ENCODE results near the gene SDE2.
A peak's percentile ranks its signal among the peaks of the same experiment; 100 is the strongest.
"Not testable (repeated sequence)": the region's sequence is repeated elsewhere in the genome, so short reads cannot be mapped to it uniquely, and the experiment has no call there.

The SDE2 gene

DNA sequence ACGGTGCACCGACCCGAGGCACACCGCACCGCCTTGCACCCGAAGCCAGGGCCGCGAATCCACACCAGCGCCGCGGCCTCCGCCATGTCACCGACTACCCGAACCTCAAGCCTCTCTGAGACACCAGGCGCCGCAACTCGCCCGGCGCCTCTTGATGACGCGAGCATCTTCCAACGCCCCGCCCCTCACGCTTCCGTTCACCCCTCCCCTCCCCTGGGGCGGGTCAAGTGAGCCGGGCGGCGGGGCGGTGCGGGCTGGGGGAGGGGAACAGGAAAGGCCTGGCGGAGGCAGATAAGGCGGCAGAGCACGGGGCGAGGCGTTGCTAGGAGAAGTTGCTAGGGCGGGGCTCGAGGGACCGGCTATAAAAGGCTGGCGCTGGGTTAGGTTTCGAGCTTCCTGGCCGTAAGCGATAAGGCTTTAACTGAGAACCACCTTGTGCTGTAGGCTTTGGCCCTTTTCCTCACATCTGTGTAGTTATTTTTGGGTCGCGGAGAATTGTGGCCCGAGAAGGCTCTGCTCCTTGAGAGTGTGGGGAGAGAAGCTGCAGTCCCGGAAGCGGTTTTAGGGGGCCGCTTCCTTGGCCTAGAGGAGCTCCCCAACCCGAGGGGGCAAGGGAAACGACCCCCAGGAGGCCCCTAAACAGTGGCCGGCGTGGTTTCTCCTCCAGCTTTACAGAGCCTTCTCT is at the start of gene SDE2:
Gene SDE2 (minus strand): TSS at position 117 of the 685 bp plus-strand sequence. CDS start 31 bp downstream, at position 86.
- peak; percentile 94 for DNase-seq

DNA sequence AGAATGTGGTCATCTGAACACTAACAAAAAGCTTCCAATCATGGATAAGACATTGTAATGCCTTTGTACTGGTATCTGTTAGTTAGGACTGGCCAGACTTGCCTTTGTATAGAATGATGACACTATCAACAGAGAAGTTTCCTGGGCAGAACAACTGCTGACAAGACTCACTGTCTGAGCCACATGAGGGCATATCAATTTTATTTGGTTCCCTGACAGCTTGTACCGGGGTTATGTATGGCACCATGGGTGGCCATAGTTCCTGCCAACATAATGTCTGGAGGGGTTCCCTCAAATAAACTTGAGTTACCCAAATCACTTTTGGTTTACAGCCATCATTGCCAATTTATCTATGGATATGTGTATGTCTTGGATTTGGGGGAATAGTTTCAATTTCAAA is 49.7 kb upstream of the SDE2 start:
- no peak for DNase-seq

DNA sequence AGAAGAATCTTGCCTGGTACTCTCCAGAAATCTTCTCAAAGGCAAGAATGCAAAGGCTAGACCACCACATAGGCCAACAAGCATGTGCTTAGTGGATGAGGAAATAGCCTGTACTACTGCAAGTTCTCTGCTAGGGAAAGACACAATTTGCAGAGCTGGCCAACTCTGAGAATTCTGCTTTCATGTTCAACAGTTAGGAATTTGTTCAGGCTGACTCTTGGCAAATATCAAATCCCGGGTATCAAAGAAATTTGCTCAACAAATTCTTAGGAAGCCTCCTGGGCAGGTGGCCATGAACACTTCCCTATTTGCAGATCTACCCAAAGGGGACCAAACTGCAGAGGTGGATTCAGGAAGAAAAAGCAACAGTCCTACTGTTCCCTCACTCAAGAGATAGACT is 48.4 kb upstream of the SDE2 start:
- no peak for DNase-seq

- DNase-seq, result no peak
Observed at GRCh38 chr1:226046240-226046639, 47.1 kb upstream of the SDE2 start.

DNA sequence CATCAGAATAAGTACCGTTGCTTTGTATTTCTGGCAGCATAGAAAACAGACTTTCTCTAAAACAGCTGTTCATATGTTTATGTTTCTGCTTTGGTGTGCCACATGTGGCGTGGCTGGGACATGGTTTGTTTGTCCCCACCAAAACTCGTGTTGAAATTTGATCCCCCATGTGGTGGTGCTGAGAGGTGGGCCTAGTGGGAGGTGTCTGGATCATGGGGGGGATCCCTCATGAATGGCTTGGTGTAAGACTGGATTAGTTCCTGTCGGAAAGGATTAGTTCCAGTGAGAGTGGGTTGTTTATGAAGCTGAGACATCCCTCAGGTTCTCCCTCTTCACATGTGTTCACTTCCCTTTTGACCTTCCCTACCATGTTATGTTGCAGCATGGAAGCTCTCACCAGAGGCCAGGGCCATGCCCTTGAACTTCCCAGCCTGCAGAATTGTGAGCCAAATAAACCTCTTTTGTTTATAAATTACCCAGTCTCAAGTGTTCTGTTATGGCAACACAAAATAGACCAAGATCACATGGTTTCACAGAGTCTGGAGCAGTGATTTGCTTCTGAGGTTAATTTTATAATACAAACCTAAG is 45.5 kb upstream of the SDE2 start:
- no peak for DNase-seq

GRCh38 chr1:226041419-226041818 is 42.3 kb upstream of the SDE2 start:
- no peak for DNase-seq

DNA sequence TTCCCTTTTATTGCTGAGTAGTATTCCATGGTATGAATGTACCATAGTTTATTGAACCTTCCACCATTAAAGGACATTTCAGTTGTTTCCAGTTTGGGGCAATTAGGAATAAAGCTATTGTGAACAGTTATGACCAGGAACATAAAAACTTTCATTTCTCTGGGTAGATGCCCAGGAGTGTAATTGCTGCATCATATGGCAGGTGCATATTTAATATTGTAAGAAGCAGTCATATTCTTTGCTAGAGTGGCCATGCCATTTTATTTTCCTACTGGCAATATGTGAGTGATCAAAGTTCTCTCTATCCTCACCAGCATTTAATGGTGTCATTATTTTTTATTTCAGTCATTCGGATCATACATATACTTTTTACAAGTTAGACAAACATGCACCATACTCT is 39.5 kb upstream of the SDE2 start:
- no peak for DNase-seq

GRCh38 chr1:226035915-226036314 is 36.8 kb upstream of the SDE2 start:
- no peak for DNase-seq

DNA sequence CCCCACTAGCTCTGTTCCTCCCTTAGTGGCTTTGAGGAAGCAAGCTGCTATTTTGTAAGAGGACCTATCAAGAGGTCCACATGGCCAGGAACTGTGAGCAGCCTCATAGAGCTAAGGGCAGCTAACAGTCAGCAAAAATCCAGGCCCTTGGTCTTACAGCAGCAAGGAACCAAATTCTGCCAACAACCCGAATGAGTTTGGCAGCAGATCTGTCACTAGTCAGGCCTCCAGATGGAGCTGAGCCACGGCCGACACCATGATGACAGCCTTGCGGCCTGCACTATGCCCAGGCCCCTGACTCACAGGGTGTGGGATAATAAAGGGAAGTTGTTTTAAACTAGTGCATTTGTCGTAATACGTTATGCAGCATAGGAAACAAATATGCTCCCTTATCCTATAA is 35.3 kb upstream of the SDE2 start:
- peak; percentile 97 for DNase-seq

DNA sequence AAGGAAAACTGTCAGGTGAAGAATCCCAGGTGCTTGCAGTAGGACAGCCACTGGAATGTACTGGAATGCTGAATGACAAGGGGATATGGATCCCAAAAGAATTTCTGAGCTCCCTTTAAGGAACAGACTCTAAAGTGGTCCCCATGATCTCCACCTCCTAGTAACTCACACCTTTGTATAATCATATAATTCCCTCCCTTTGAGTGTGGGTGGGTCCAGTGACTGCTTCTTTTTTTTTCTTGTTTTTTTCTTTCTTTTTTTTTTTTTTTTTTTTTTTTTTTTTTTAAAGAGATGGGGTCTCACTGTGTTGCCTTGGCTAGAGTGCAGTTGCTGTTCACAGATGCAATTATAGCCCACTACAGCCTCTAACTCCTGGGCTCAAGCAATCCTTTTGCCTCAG is 34.8 kb upstream of the SDE2 start:
- DNase-seq, result no peak

- DNase-seq, result no peak
Observed at GRCh38 chr1:226033582-226033981, 34.4 kb upstream of the SDE2 start.

- no peak for DNase-seq
Observed at GRCh38 chr1:226029568-226030225, 30.6 kb upstream of the SDE2 start.

DNA sequence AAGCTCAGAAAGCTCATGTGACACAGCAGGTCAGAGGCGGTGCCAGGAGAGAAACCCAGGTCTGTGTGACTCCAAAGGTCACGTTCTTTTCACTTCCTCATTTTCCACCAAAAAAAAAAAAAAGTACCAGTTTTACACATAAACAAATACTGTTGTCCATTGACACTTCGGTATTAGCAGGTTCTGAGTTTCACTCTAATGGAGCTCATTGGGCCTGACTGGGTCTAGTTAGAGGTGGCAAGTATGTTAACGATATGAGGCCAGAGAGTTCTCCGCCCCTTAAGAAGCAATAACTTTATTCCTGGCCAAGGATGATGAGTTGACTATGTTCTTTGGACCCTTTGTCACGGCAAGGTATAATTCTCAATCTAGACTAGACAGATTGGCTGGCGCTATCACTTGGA is 30.0 kb upstream of the SDE2 start:
- no peak for DNase-seq

- no peak for DNase-seq
Observed at GRCh38 chr1:226027538-226028217, 28.5 kb upstream of the SDE2 start.

- DNase-seq, result no peak
Observed at GRCh38 chr1:226026833-226027232, 27.7 kb upstream of the SDE2 start.

GRCh38 chr1:226023735-226024134 is 24.6 kb upstream of the SDE2 start:
- DNase-seq, result no peak

GRCh38 chr1:226021801-226022200 is 22.7 kb upstream of the SDE2 start:
- no peak for DNase-seq

GRCh38 chr1:226021401-226021800 is 22.3 kb upstream of the SDE2 start:
- DNase-seq, result no peak

DNA sequence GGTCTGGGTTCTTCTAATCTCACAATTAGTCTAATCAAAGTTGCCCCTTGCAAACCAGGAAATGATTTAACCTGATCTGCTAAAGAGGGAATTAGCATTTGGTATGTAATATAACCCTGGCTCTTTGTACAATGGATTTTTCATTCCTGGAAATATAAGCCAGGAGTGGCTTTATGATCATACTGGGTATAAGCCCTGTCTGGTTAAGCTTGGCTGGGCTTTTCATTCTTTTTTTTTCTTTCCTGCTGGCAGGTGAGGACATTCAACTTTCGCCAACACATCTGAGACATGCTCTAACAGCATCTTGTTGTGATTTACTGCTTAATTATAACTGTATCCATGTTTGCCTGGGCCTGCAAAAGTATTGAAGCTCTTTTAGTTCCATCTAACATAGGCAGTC is 20.4 kb upstream of the SDE2 start:
- DNase-seq, result no peak

DNA sequence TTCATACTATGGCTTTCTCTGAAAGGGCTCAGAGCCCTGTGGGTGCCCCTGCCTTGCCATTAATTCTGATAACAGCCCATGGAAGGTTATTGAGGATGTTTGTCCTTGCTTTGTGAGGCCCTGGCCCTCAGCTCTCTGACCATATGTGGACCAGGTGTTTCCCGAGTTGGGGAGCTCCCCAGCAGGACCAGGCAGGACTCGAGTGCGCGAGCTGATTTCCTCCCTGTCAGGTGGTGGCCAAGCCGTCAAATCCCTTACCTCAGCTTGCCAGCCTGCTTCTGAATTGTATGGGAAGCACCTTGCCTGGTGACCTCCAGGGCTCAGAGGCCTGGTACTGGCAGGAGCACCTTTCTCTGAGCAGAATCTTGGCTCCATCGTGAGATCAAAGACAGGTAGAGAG is 17.9 kb upstream of the SDE2 start:
- DNase-seq, result no peak

DNA sequence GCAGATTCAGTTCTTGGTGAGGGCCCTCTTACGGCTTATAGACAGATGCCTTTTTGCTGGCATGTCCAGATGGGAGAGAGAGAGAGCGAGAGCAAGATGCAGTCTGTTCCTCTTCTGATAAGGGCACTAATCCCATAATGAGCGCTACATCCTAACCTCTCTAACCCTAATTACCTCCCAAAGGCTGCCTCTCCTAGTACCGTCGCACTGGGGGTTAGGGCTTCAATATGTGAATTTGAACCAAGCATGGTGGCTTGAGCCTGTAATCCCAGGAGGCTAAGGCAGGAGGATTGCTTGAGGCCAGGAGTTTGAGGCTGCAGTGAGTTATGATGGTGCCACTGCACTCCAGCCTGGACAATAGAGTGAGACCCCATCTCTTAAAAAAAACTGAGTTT is 10.5 kb upstream of the SDE2 start:
- no peak for DNase-seq

DNA sequence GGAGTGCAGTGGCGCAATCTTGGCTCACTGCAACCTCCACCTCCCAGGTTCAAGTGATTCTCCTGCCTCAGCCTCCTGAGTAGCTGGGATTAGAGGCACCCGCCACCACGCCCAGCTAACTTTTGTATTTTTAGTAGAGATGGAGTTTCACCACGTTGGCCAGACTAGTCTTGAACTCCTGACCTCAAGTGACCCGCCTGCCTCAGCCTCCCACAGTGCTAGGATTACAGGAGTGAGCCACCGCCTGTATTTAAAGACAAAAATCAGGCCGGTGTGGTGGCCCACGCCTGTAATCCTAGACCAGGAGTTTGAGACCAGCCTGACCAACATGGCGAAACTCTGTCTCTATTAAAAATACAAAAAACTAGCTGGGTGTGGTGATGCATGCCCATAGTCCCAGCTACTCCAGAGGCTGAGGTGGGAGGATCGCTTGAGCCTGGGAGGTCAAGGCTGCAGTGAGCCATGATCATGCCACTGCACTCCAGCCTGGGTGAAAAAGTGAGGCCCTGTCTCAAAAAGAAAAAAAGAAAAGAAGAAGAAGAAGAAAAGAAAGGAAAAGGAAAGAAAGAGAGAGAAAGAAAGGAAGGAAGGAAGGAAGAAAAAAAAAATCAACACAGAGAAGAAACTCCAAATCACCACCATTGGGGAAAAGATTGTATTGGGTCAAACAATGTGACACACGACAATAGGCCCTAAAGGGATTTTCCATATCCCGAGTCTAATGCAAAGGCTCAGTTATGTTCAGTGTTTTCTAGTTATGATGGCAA is 8.2 kb upstream of the SDE2 start:
- not testable (repeated sequence) for DNase-seq

DNA sequence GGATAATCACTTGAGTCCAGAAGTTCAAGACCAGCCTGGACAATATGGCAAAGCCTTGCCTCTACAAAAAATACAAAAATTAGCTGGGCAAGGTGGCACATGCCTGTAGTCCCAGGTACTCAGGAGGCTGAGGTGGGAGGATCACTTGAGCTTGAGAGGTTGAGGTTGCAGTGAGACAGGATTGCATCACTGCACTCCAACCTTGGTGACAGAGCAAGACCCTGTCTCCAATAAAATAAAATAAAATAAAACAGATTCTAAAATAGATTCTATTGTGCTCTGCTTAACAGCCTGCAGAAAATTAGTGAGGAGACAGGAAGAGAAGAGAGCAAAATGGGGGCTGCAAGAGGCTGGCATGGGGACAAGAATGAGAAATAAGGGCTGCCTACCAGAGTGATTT is 7.5 kb upstream of the SDE2 start:
- no peak for DNase-seq

Data from SIG-M5 (cell line).